ENCODE data around the gene SMIM13. TPM values are rescaled to one million over a fixed set of nuclear protein-coding genes. Genes with fewer than 3 reads are reported as not detected.

The SMIM13 gene
- total RNA-seq, 2 donors from 2014 or later, result 9.1 to 9.9 TPM

DNA sequence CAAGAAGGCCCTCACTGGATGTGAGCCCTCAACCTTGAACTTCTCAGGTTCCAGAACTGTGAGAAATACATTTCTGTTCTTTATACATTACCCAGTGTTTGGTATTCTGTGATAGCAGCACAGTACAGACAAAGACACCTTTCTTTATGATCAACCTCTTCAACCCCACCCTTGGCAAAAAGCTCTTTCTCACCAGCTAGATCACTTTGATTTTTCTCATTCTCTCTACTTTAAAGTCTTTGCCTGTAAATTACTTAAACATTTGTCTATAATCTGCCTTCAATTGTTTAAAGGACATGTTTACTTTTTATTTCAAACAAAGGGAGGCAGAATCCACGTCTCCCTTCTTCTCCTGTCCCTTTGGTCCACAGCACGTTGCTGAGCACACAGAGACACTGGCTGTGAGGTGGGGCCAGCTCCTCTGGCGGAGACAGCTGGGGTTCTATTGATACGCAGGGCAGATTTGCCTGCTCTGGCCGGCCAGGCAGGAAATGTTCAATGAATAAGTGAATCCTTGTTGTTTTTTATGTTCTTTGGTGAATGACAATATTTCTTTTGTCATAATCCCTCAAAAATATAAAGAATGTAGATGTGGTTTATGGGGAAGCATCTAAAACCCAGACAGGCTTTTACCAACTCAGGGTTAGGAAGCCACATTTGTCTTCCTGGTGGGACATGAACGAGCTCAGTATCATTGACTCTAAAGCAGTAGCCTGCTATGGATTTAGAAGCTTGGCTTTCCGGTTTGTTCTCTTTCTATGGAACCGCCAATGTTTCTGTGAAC is 86.0 kb downstream of the SMIM13 start:
- peaks cover 7 to 15% of the 10 kb centered on the region in 2 donors for H3K36me3 Mint-ChIP-seq (ENCODE audit: insufficient read depth in 2 of 2)
- peaks cover 0 to 2% of the 10 kb centered on the region in 2 donors for H3K9me3 Mint-ChIP-seq
- DNase-seq (no peak), ATAC-seq (replicated peaks in 1 of 2) (no peak)
- H3K4me1 Mint-ChIP-seq (ENCODE audit: low read depth), result no peaks in the 10 kb centered on the region
- no peaks in the 10 kb centered on the region for H3K27me3 Mint-ChIP-seq (ENCODE audit: low read depth)
- no peak overlapping the region for H3K27ac Mint-ChIP-seq
- H3K4me3 Mint-ChIP-seq, result no peak overlapping the region

DNA sequence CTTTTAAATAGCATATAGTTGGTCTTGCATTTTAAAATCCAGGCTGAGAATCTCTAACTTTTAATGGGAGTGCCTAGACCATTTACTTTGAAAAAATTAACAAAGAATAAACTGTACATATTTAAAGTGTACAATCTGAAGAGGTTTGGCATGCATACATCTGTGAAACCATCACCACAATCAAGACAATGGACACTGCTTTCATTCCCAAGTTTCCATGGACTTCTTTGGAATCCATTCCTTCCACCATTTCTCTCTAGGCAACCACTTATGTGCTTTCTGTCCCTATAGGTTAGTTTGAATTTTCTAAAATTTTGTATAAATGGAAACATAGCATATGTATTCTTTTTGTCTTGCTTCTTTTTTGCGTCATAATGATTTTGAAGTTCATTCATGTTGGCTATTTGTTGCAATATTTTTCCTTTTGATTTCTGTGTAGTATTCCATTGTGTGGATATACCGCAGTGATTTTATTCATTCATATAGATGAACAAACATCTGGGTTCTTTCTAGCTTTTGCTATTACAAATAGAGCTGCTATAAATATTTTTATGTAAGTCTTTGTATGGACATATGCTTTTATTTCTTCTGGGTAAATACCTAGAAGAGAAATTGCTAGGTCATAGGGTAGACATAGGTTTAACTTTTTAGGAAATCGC is 88.0 kb downstream of the SMIM13 start:
- Mint-ChIP-seq H3K4me1 (ENCODE audit: low read depth) (no peaks in the 10 kb centered on the region), H3K9me3 (peaks cover 0 to 2% of the 10 kb centered on the region in 2 donors), H3K27ac (no peak overlapping the region), H3K36me3 (ENCODE audit: insufficient read depth in 2 of 2) (peaks cover 13 to 22% of the 10 kb centered on the region in 2 donors), H3K4me3 (no peak overlapping the region), H3K27me3 (ENCODE audit: low read depth) (no peaks in the 10 kb centered on the region)
- ATAC-seq (replicated peaks in 1 of 2), result no peak
- DNase-seq, result no peak

DNA sequence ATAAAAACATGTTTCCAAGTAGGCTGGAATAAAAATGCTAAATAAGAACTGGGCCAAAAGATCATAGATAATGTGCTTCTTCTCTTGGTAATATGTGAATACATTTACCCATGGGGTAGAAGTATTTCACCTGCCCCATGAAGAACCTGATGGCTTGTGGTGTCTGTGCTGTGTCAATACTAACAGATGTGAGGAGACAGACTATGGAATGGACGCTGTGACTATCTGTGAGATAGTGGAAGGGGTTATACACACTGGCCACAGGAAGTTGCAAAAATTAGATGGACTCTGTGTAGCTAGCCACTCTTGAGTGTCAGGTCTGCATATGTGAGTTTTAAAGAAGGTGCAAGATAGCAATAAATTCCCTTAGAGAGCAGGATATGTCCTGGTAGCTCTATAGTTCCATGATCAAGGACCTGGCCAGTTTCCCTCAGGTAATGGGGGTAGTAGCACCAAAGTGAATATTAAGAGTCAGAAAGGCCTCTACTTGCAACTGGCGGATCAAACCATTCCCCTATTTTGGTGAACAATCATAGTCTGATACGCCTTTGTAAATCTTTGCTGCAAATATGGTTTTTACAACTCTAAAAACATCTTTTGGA is 90.2 kb downstream of the SMIM13 start:
- Mint-ChIP-seq H3K4me1 (ENCODE audit: low read depth) (no peaks in the 10 kb centered on the region), H3K4me3 (no peak overlapping the region), H3K36me3 (ENCODE audit: insufficient read depth in 2 of 2) (peaks cover 19 to 32% of the 10 kb centered on the region in 2 donors)

DNA sequence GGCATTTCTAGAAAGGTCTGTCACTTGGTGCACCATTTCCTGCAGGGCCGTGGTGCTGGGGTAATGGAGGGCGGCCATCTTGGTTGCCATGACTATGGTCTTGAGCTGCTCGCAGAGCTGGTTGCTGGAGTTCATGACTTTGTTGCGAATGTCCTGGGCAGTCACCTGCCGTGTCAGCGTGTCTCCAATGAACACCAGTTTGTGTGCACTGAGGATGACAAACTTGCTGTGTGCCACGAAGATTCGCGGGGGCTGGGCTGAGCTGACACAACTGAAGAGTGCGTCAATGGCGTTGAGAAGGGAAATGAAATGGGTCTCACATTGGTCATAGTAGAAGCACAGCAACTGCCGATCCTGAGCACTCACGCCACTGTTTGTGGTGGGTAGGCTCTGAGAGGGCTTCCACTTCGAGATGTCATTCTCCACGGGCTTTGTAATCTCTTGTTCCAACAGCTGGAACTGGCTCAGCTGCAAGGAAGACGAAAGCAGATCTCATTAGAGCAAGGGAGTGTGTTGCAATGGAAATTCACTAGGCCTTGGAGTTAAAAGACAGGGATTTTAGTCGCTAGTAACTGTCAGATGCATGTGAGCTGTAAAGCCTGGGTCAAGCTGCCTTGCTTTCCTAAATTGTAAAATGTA is 91.7 kb downstream of the SMIM13 start:
- ATAC-seq (replicated peaks in 1 of 2) (no peak), DNase-seq (no peak)
- H3K27me3 Mint-ChIP-seq (ENCODE audit: low read depth), result no peaks in the 10 kb centered on the region
- H3K4me1 Mint-ChIP-seq (ENCODE audit: low read depth), result no peaks in the 10 kb centered on the region
- H3K9me3 Mint-ChIP-seq, result peaks cover 0 to 2% of the 10 kb centered on the region in 2 donors
- peaks cover 19 to 32% of the 10 kb centered on the region in 2 donors for H3K36me3 Mint-ChIP-seq (ENCODE audit: insufficient read depth in 2 of 2)
- H3K27ac Mint-ChIP-seq, result no peak overlapping the region
- no peak overlapping the region for H3K4me3 Mint-ChIP-seq

More for the DNA sequence above, 90.2 kb downstream of the SMIM13 start:
- no peak for ATAC-seq (replicated peaks in 1 of 2)
- Mint-ChIP-seq H3K9me3 (peaks cover 0 to 2% of the 10 kb centered on the region in 2 donors), H3K27me3 (ENCODE audit: low read depth) (no peaks in the 10 kb centered on the region), H3K27ac (no peak overlapping the region)
- no peak for DNase-seq

DNA sequence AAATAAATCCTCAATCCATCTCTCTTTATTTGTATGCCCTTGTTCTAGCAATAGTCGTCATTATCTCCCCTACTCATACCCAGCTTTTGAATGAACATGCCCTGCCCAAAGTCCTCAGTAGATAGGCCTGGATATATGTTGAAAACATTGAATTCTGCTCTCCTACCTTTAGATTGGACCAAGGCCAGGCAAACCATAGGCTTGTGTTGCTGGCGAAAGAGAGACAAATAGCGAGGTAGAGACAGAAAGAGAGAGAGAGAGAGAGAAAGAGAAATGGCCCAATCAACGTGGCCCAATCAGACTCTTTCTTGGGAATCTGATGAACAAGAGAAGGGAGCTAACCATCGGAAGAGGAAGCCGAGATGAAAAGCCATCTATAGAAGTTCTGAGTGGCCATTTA is 93.7 kb downstream of the SMIM13 start:
- no peak overlapping the region for H3K27ac Mint-ChIP-seq
- no peaks in the 10 kb centered on the region for H3K4me1 Mint-ChIP-seq (ENCODE audit: low read depth)
- no peak overlapping the region for H3K4me3 Mint-ChIP-seq
- DNase-seq, result no peak
- H3K36me3 Mint-ChIP-seq (ENCODE audit: insufficient read depth in 2 of 2), result peaks cover 21 to 34% of the 10 kb centered on the region in 2 donors
- H3K9me3 Mint-ChIP-seq, result peaks cover 0 to 2% of the 10 kb centered on the region in 2 donors
- no peaks in the 10 kb centered on the region for H3K27me3 Mint-ChIP-seq (ENCODE audit: low read depth)
- ATAC-seq (replicated peaks in 1 of 2), result no peak

Other genes with a start within 250 kb of the SMIM13 start
- not detected for gene GCM2, start 211.8 kb upstream of the SMIM13 start, total RNA-seq
- under 1 TPM in 1 of 2 donors, not detected in 1; 0.14 TPM for gene SYCP2L, start 206.8 kb upstream of the SMIM13 start, total RNA-seq
- gene ELOVL2, start 49.5 kb upstream of the SMIM13 start, total RNA-seq, result under 1 TPM in 1 of 2 donors, not detected in 1; 0.07 TPM
- gene ERVFRD-1, start 17.9 kb downstream of the SMIM13 start, total RNA-seq, result not detected
- 10 to 100 TPM; 20.8 to 36.4 TPM for gene NEDD9, start 138.8 kb downstream of the SMIM13 start, total RNA-seq

Data from activated T-cell treated with anti-CD3 and anti-CD28 coated beads, Interleukin-2, amount 50 U/mL, for 72 hours (primary cell).